Measurements from ENCODE around the gene IDH1. TPM values are rescaled to one million over a fixed set of nuclear protein-coding genes. Genes with fewer than 3 reads are reported as not detected.

Gene IDH1
- 268 TPM for total RNA-seq
- 88.4 TPM for polyA plus RNA-seq

- Histone ChIP-seq H3K4me3 (ENCODE audit: low read depth, low read length) (peak within 1 kb of the TSS; percentile 76), H3K27ac (ENCODE audit: low read depth) (peak within 1 kb of the TSS; percentile 61), H3K36me3 (ENCODE audit: insufficient read depth) (peaks cover 2% of the 10 kb centered on the region), H3K4me1 (ENCODE audit: insufficient read depth) (peaks cover 1% of the 10 kb centered on the region)
- WGBS, result under 1% methylated on average over 48 of the region's 48 CpGs
- DNase-seq (ENCODE audit: extremely low spot score), result peak; percentile 94
Measured at GRCh38 chr2:208254871-208255556, at the start of gene IDH1. TSS of gene IDH1 (minus strand) at chr2:208255071. CDS start at chr2:208251551, 3,520 bp downstream.

GRCh38 chr2:208304157-208304556 is 49.3 kb upstream of the IDH1 start:
- Histone ChIP-seq H3K36me3 (ENCODE audit: insufficient read depth) (no peaks in the 10 kb centered on the region), H3K27ac (ENCODE audit: low read depth) (no peak overlapping the region), H3K4me1 (ENCODE audit: insufficient read depth) (no peaks in the 10 kb centered on the region), H3K4me3 (ENCODE audit: low read depth, low read length) (no peak overlapping the region)
- 84% methylated on average over 4 of the region's 4 CpGs for WGBS
- DNase-seq (ENCODE audit: extremely low spot score), result no peak

GRCh38 chr2:208300847-208301618 is 46.2 kb upstream of the IDH1 start:
- Histone ChIP-seq H3K4me3 (ENCODE audit: low read depth, low read length) (no peak overlapping the region), H3K27ac (ENCODE audit: low read depth) (no peak overlapping the region), H3K4me1 (ENCODE audit: insufficient read depth) (no peaks in the 10 kb centered on the region), H3K36me3 (ENCODE audit: insufficient read depth) (no peaks in the 10 kb centered on the region)
- DNase-seq (ENCODE audit: extremely low spot score), result no peak
- 94% methylated on average over 5 of the region's 5 CpGs for WGBS

- no peak overlapping the region for H3K27ac ChIP-seq (ENCODE audit: low read depth)
- H3K4me1 ChIP-seq (ENCODE audit: insufficient read depth), result peaks cover 2% of the 10 kb centered on the region
- peaks cover 9% of the 10 kb centered on the region for H3K36me3 ChIP-seq (ENCODE audit: insufficient read depth)
- H3K4me3 ChIP-seq (ENCODE audit: low read depth, low read length), result no peak overlapping the region
- DNase-seq (ENCODE audit: extremely low spot score), result no peak
- WGBS, result 88% methylated on average over 1 of the region's 1 CpG
Measured at GRCh38 chr2:208297961-208298360, 43.1 kb upstream of the IDH1 start.

GRCh38 chr2:208296610-208297009 is 41.7 kb upstream of the IDH1 start:
- no peak for DNase-seq (ENCODE audit: extremely low spot score)
- no peak overlapping the region for H3K4me3 ChIP-seq (ENCODE audit: low read depth, low read length)
- peaks cover 9% of the 10 kb centered on the region for H3K36me3 ChIP-seq (ENCODE audit: insufficient read depth)
- 91% methylated on average over 2 of the region's 2 CpGs for WGBS
- H3K4me1 ChIP-seq (ENCODE audit: insufficient read depth), result peaks cover 2% of the 10 kb centered on the region
- H3K27ac ChIP-seq (ENCODE audit: low read depth), result no peak overlapping the region

- H3K36me3 ChIP-seq (ENCODE audit: insufficient read depth), result peaks cover 9% of the 10 kb centered on the region
Measured at GRCh38 chr2:208295834-208296233, 41.0 kb upstream of the IDH1 start.

GRCh38 chr2:208294482-208295024 is 39.7 kb upstream of the IDH1 start:
- no peak overlapping the region for H3K27ac ChIP-seq (ENCODE audit: low read depth)
- 83% methylated on average over 4 of the region's 4 CpGs for WGBS
- H3K4me3 ChIP-seq (ENCODE audit: low read depth, low read length), result no peak overlapping the region
- DNase-seq (ENCODE audit: extremely low spot score), result no peak
- peaks cover 12% of the 10 kb centered on the region for H3K36me3 ChIP-seq (ENCODE audit: insufficient read depth)
- peaks cover 2% of the 10 kb centered on the region for H3K4me1 ChIP-seq (ENCODE audit: insufficient read depth)

More at GRCh38 chr2:208295834-208296233, 41.0 kb upstream of the IDH1 start:
- no peak for DNase-seq (ENCODE audit: extremely low spot score)
- 97% methylated on average over 4 of the region's 4 CpGs for WGBS
- H3K27ac ChIP-seq (ENCODE audit: low read depth), result no peak overlapping the region
- H3K4me1 ChIP-seq (ENCODE audit: insufficient read depth), result peaks cover 2% of the 10 kb centered on the region
- no peak overlapping the region for H3K4me3 ChIP-seq (ENCODE audit: low read depth, low read length)

GRCh38 chr2:208285853-208286252 is 31.0 kb upstream of the IDH1 start:
- peaks cover 10% of the 10 kb centered on the region for H3K36me3 ChIP-seq (ENCODE audit: insufficient read depth)
- DNase-seq (ENCODE audit: extremely low spot score), result no peak
- H3K4me1 ChIP-seq (ENCODE audit: insufficient read depth), result no peaks in the 10 kb centered on the region
- H3K4me3 ChIP-seq (ENCODE audit: low read depth, low read length), result no peak overlapping the region
- no peak overlapping the region for H3K27ac ChIP-seq (ENCODE audit: low read depth)
- 87% methylated on average over 4 of the region's 4 CpGs for WGBS

- DNase-seq (ENCODE audit: extremely low spot score), result no peak
- H3K36me3 ChIP-seq (ENCODE audit: insufficient read depth), result peaks cover 6% of the 10 kb centered on the region
- no peak overlapping the region for H3K4me3 ChIP-seq (ENCODE audit: low read depth, low read length)
- WGBS, result 81% methylated on average over 3 of the region's 3 CpGs
- no peaks in the 10 kb centered on the region for H3K4me1 ChIP-seq (ENCODE audit: insufficient read depth)
- H3K27ac ChIP-seq (ENCODE audit: low read depth), result no peak overlapping the region
Measured at GRCh38 chr2:208280933-208281332, 26.1 kb upstream of the IDH1 start.

GRCh38 chr2:208280234-208280633 is 25.4 kb upstream of the IDH1 start:
- Histone ChIP-seq H3K36me3 (ENCODE audit: insufficient read depth) (peaks cover 5% of the 10 kb centered on the region), H3K27ac (ENCODE audit: low read depth) (no peak overlapping the region), H3K4me3 (ENCODE audit: low read depth, low read length) (no peak overlapping the region), H3K4me1 (ENCODE audit: insufficient read depth) (no peaks in the 10 kb centered on the region)
- 95% methylated on average over 2 of the region's 2 CpGs for WGBS
- no peak for DNase-seq (ENCODE audit: extremely low spot score)

- Histone ChIP-seq H3K4me3 (ENCODE audit: low read depth, low read length) (no peak overlapping the region), H3K27ac (ENCODE audit: low read depth) (no peak overlapping the region), H3K4me1 (ENCODE audit: insufficient read depth) (no peaks in the 10 kb centered on the region), H3K36me3 (ENCODE audit: insufficient read depth) (peaks cover 5% of the 10 kb centered on the region)
- 93% methylated on average over 2 of the region's 2 CpGs for WGBS
- DNase-seq (ENCODE audit: extremely low spot score), result no peak
Measured at GRCh38 chr2:208279236-208279635, 24.4 kb upstream of the IDH1 start.

GRCh38 chr2:208278549-208278948 is 23.7 kb upstream of the IDH1 start:
- DNase-seq (ENCODE audit: extremely low spot score), result no peak
- Histone ChIP-seq H3K4me3 (ENCODE audit: low read depth, low read length) (no peak overlapping the region), H3K27ac (ENCODE audit: low read depth) (no peak overlapping the region), H3K36me3 (ENCODE audit: insufficient read depth) (peaks cover 6% of the 10 kb centered on the region), H3K4me1 (ENCODE audit: insufficient read depth) (no peaks in the 10 kb centered on the region)
- 99% methylated on average over 2 of the region's 2 CpGs for WGBS

- DNase-seq (ENCODE audit: extremely low spot score), result no peak
- peaks cover 3% of the 10 kb centered on the region for H3K36me3 ChIP-seq (ENCODE audit: insufficient read depth)
Measured at GRCh38 chr2:208274748-208275147, 19.9 kb upstream of the IDH1 start.

GRCh38 chr2:208269091-208269490 is 14.2 kb upstream of the IDH1 start:
- peaks cover 3% of the 10 kb centered on the region for H3K36me3 ChIP-seq (ENCODE audit: insufficient read depth)
- H3K4me3 ChIP-seq (ENCODE audit: low read depth, low read length), result no peak overlapping the region
- peaks cover 3% of the 10 kb centered on the region for H3K4me1 ChIP-seq (ENCODE audit: insufficient read depth)
- no peak overlapping the region for H3K27ac ChIP-seq (ENCODE audit: low read depth)
- DNase-seq (ENCODE audit: extremely low spot score), result no peak
- 91% methylated on average over 2 of the region's 2 CpGs for WGBS

More at GRCh38 chr2:208274748-208275147, 19.9 kb upstream of the IDH1 start:
- H3K4me1 ChIP-seq (ENCODE audit: insufficient read depth), result no peaks in the 10 kb centered on the region
- no peak overlapping the region for H3K4me3 ChIP-seq (ENCODE audit: low read depth, low read length)
- no peak overlapping the region for H3K27ac ChIP-seq (ENCODE audit: low read depth)

All from urinary bladder (tissue), 4 donors.